GM19193 (cell line): ENCODE measurements around the gene GRB14.

Experiments
- POLR2A ChIP-seq: IDR thresholded peaks from 4 replicates; pipeline ENCODE4 v1.6.1; 2011; ENCODE audit not compliant: insufficient read depth, insufficient read length; ENCODE audit errors: extremely low read depth

Gene GRB14

DNA sequence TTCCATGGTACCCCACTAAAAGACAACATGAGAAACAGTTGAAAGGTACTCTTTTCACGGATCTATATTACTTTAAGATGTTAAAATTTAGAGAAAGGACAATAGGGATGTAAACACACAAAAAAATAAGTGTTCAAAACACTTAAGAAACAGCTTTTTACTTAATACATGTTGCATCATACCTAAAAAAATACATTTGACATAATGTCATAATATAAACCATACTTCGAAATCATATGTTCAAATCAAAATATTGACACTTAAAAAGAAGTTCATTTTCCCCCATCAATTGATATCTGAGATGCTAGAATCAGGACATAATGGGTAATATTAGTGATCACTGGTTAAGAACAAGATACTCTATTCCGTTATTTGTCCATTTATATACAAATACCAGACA lies 124.9 kb downstream of the GRB14 start:
- TF ChIP-seq POLR2A = no peak

DNA sequence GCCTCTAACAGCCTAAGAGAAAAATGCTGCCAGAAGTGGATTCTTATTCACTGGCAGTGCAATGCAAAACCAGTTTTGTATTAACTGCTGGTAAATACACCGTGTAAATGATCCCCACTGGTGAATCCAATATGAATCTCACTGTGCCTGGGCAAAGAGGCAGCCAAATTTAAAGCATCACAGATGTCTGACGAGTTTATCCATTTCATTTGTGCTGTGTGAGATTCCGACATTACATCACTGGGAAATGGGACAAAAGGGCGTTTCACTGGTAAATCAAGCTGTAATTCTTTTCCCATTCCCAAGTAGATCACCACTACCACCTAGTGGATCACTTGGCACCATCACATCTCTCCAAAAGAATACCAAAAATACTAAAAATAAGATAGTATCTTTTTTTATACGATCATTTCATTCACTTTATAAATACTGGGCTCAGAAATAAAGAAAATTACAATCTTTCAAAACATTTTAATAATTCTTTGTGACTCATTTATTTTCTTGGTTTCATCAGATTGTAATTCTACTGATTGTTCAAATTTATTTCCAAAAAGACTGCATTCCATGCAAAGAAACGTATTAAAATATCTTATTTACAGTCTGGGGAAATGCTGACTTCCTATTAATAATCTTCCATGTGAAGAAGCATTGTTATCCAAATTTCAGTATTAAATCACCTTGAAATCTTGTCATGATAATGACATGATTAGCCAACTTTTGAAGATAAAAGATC lies 125.6 kb downstream of the GRB14 start:
- TF ChIP-seq POLR2A = no peak

DNA sequence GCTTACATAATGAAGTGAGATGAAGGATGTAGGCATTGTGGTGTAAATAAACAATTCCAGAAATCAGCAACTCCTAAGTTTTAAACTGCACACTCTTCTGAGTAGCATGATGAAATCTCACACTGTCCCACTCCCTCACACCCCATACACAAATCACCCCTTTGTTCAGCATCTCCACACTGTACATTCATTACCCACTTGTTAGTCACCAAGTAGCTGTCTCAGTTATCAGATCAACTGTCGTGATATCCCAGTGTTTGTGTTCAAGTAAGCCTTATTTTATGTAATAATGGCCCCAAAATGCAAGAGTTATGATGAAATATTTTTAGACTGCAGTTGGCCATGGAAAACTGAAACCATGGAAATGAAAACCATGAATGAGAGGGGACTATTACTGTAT lies 135.7 kb downstream of the GRB14 start:
- TF ChIP-seq POLR2A = no peak

DNA sequence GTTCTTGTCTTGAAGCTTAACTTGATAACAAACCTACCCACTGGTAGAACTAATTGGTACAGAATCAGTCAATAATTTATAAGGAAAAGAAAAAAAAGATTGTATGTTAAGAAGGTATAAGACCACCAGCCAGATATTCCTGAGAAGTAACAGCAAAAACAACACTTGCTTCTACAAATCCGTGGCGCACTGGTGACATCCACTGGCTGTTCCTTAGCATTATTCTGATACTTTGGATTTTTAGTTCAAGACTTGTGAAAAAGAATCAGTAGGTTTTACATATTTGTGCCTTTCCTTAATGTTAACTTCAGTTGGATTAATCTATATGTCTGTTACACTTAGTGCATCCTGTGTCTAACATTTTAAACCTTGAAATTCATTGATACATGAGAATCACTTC lies 141.8 kb downstream of the GRB14 start:
- TF ChIP-seq POLR2A = no peak

DNA sequence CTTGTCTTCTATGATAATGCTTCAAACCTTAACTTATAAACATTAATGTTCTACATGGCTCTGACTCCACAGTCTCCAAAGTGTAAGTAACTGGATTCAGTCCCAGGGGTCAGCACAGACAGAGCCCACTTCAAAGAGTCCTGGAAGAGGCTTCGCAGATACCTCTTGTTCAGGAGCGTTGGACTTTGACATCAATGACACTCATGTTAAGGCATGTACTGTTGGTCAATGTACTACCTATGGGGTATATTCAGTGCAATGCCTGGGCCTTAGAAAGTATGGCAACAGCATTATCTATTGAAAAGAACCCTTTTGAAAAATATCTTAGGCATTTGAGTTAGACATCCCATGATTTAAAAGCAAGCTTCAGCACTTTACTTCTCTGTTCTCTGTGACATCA lies 143.1 kb downstream of the GRB14 start:
- no peak for TF ChIP-seq POLR2A

DNA sequence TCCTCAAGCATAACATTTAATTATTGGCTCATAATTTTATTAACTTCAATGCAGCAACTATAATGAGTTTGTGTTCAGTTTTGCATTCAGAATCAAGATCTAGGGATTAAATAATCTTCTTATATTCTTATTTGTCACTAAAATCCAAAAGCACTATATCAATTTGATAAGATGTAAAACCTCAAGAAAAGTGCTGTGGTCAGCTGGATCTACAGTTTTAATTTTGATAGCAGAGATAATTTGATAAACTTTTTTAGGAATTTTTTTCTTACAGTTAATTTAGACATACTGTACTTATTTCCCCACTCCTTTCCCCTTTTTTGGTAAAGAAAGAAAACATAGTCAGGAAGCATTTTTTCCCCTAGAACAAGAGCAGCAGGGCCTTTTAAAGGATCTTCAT lies 146.4 kb downstream of the GRB14 start:
- TF ChIP-seq POLR2A = no peak

DNA sequence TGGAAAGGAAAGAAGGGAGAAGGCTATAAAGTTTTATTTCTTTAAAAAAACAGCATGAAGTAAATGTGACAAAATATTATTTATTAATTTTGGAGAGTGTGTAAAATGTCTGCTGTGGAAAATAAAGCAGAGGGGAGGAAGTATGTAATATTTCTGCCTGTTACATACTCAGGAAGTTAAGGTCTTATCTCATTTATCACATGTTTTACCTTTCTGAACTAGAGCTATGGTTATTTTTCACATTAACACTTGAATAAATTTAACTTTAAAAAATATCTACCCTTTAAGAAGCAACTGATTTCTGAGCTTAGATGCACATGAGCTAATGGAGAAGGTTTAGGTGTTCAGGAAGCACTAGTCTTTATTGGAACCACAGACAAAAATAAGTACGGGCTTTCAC lies 148.3 kb downstream of the GRB14 start:
- TF ChIP-seq POLR2A = no peak

DNA sequence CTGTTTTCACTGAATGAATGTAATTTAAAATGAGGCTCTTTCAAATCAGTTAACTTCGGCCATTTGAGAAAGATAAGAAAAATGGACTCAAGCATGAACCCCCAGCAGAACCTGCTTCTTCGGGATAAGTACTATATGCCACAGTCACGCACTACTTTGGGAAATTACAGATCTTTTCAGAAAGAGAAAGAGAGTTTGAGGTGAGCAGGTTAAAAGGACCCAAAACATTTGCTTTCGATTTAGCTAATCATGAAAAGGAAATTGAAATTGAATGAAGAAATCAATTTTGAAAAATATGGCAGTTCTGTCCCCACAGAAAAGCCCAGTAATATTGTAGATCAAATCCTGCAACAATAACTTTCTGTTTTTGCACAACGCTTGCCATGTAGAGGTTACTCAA lies 156.9 kb downstream of the GRB14 start:
- no peak for TF ChIP-seq POLR2A

DNA sequence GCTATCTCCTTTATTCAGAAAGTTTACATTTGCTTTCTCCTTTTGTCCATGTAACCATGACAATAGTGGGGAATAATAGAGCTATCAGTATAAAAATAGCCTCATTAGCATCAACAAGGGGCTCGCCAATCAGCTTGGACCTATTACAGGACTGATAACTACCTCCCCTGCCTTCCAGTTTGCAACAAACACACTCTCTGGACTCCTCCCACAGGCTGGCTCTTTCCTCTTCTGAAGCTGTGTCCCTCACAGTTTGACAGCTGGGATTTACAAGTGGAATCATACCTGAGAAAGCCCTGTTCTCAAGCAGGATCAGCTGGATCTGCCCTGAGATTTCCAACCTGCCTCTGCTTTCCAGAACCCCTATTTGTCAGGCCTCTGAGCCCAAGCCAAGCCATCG lies 162.5 kb downstream of the GRB14 start:
- no peak for TF ChIP-seq POLR2A

DNA sequence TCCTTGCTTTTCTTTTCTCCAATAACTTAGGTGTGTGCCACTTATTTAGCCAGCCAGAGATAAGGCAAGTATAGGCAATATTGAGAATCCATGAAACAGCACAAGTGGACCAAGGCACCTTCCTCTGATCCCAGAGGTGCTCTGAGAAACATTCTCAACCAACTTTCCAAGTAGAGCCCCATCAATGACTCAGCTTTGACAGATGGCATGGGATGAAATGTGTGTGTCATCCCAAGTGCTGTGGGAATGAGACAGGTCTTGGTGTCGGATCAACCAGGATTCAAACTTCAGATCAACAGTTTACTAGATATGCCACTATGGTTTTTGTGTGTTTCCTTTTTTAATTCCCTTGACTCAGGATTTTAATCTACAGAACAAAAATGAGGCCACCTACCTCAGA lies 164.0 kb downstream of the GRB14 start:
- no peak for TF ChIP-seq POLR2A

DNA sequence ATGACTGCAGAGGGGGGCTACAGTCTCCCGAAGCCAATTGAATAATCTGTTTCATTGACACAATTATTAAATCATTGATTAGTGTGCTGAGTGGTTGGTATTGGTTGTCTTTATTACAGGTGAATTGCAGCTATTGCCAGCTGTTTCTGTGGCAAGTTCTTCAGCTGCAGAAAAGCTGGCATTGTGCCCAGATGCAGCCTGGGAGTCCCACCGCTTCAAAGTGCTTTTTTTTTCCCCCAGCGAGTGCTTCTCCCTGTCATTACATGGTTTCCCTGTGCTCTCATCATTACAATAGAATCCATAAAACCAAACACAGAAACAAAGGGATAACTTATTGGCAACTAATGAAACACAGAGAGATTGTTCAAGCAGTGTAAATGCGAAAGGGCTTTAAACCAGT lies 164.7 kb downstream of the GRB14 start:
- TF ChIP-seq POLR2A = no peak

DNA sequence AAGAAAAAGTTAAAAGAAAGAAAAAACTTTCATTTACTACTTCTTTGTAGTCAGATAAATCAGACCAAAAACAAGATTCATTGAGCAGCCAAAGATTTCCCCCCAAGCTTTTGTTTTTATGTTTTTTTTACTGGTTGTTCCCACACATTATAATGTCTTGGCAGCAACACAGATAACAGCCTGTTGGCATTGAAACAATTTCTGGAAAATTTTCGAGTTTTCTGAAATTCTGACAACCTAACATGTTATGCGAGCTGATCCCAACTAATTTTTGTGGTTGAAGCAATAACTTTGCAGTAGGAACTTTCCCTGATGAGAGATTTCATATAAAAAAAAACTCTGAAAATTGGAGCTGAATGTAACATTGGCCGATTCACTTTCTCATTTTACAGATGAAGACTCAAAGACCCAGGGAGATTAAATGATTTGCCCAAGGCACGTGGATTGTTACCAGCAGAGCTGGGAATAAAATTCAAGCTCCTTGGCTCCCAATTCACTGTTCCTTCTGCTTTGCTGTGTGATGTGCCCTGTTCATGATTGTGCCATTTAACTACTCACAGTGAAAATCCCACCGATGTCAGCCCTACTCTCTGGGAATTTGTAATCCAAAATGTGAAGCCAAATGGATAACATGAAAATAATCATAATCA lies 167.5 kb downstream of the GRB14 start:
- TF ChIP-seq POLR2A = no peak

DNA sequence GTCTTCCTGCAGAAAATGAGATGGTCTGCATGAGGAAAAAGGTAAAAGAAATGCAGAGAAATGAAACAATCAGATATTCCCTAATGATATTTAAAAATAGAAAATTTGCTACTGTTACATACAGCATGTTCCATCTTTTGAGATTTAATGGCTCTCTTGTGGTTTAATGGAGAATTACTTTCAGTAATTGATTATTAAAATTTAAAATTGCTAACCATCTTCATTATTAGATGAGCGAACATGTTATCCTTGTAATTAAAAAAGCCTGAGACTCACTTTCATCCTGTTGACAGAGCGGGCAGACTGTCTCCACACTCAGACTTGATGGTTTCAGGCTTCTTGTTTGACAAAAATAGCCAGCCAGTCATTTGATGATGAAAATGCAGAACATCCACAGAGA lies 171.0 kb downstream of the GRB14 start:
- TF ChIP-seq POLR2A = no peak

DNA sequence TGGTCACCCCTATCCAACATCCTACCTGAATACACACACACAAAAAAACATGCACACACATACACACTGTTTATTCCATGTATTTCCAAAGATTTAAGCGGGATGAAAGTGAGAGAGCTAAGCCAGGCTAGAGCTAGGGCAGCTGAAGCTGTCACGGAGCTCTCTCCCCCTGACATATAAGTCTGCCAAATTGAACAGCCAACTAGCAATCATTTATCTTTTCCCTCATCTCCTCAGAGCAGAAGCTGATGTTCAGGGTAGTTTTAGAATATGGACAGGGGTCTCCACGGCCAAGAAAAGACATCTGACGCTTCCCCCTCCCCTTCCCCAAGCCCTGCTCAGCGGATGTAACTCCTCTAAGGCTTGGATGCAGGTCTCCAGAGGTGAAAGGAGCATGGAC lies 171.6 kb downstream of the GRB14 start:
- no peak for TF ChIP-seq POLR2A

DNA sequence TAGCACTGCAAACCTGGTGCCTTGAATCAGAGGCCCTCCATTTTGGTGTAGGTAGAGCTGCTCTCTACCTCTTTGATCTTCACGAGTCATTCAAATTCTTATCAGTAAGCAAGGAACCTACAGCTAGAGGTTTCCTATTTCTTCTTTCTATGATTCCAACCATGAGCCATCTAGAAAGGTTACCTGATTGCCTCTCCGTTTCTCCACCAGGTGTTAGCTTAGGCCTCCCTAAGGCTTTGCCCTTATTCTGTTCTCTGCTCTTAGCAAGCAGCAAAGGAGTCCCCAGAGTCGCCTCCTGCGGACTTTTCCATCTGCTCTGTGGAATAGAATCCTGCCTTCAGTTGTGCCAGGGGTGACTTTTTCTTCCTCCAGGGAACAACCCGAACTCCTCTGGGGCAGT lies 173.6 kb downstream of the GRB14 start:
- no peak for TF ChIP-seq POLR2A
